K562 (cell line): ENCODE measurements around the gene TTLL12. TPM values are rescaled to one million over a fixed set of nuclear protein-coding genes. Genes with fewer than 3 reads are reported as not detected.

Source experiments
- BMI1 ChIP-seq: fragments of 150-350 bp; IDR thresholded peaks from 2 replicates; pipeline ENCODE4 v1.6.1; 2014; ENCODE audit warnings: low read length
- HNRNPLL ChIP-seq: fragments of 200-400 bp; formaldehyde crosslinking; IDR thresholded peaks from 2 replicates; pipeline ENCODE4 v1.6.1; 2017; ENCODE audit warnings: low read length, low read depth, mild to moderate bottlenecking; ENCODE audit not compliant: poor library complexity, severe bottlenecking
- ILK ChIP-seq: fragments of 450-650 bp; IDR thresholded peaks from 2 replicates; pipeline ENCODE4 v1.6.1; 2016; ENCODE audit warnings: missing genetic modification characterization, low read depth, mild to moderate bottlenecking, missing compliant biosample characterization, moderate library complexity, borderline replicate concordance
- LARP7 ChIP-seq: fragments of 450-650 bp; IDR thresholded peaks from 2 replicates; pipeline ENCODE4 v1.6.1; 2016
- PCBP2 ChIP-seq: fragments of 200-400 bp; formaldehyde crosslinking; IDR thresholded peaks from 2 replicates; pipeline ENCODE4 v1.6.1; 2018; ENCODE audit warnings: low read length, low read depth, mild to moderate bottlenecking, moderate library complexity; ENCODE audit not compliant: poor library complexity, severe bottlenecking
- RBM25 ChIP-seq: fragments of 200-400 bp; formaldehyde crosslinking; IDR thresholded peaks from 2 replicates; pipeline ENCODE4 v1.6.1; 2018; ENCODE audit warnings: low read length, low read depth, moderate library complexity; ENCODE audit not compliant: severe bottlenecking
- ZBTB7A ChIP-seq: IDR thresholded peaks from 2 replicates; pipeline ENCODE4 v1.6.1; 2011; ENCODE audit warnings: low read depth, mild to moderate bottlenecking, low read length, moderate library complexity, borderline replicate concordance; ENCODE audit not compliant: control insufficient read depth
- ZNF699 ChIP-seq: fragments of 250-450 bp; sonication (Bioruptor Pico); IDR thresholded peaks from 2 replicates; pipeline ENCODE4 v1.8.0; 2021; ENCODE audit warnings: mild to moderate bottlenecking, moderate library complexity; ENCODE audit not compliant: insufficient replicate concordance
- ZNF717 ChIP-seq: fragments of 250-450 bp; sonication (Bioruptor Pico); IDR thresholded peaks from 2 replicates; pipeline ENCODE4 v1.5.0; 2021
- polyA plus RNA-seq, 8 experiments: library from polyadenylated mRNA; depleted of rRNA in 4 of 8; stranded (reverse) in 5 of 8; unstranded in 3 of 8; fragments of >200 nt; fragmentation: Nextera tagmentation in 2 of 8; fragmentation: Illumina TruSeq in 1 of 8; extraction: Ambion mirVana in 2 of 8; extraction: Trizol in 1 of 8; gene quantifications; 2 replicates each; pipeline versions ENCODE4 v1.2.1 to v1.2.3, GENCODE V29; 2011 to 2014; ENCODE audit warnings: inconsistent platforms in 1 of 8, missing spikeins in 1 of 8
- total RNA-seq, 7 experiments: library from RNA; depleted of rRNA in 6 of 7; stranded (reverse); fragments of >200 nt in 6 of 7; fragmentation: Illumina TruSeq in 2 of 7; extraction: Trizol in 2 of 7; gene quantifications; 2 replicates each; pipeline versions ENCODE4 v1.2.1 to v1.2.3, GENCODE V29; 2011 to 2021; ENCODE audit warnings: low replicate concordance in 1 of 7
- TF ChIP-seq, protein P1 (sequence below): sonication (generic); formaldehyde crosslinking; IDR thresholded peaks from 2 replicates; pipeline ENCODE4 v1.8.1; 2023; ENCODE audit warnings: mild to moderate bottlenecking, missing genetic modification reagents, moderate library complexity
- TF ChIP-seq, protein P2 (sequence below), 2 experiments: IDR thresholded peaks; 2 replicates each; pipeline ENCODE4 v1.6.1; 2011; ENCODE audit warnings: borderline replicate concordance in 1 of 2, control low read depth in 1 of 2, low read depth in 1 of 2, low read length in 1 of 2, mild to moderate bottlenecking in 1 of 2, mixed read lengths in 1 of 2, moderate library complexity in 1 of 2; ENCODE audit not compliant: insufficient read depth in 1 of 2, insufficient read length in 1 of 2, poor library complexity in 1 of 2, severe bottlenecking in 1 of 2; ENCODE audit errors: extremely low read depth in 1 of 2
- TF ChIP-seq, protein P3 (sequence below), 2 experiments: IDR thresholded peaks; 2 replicates each; pipeline ENCODE4 v1.6.1; 2012; ENCODE audit warnings: improper control_type of control experiment in 2 of 2, low read depth in 2 of 2, low read length in 2 of 2, borderline replicate concordance in 1 of 2
- TF ChIP-seq, protein P4 (sequence below): fragments of 450-650 bp; formaldehyde crosslinking; IDR thresholded peaks from 2 replicates; pipeline ENCODE4 v1.4.0; 2020; ENCODE audit warnings: mild to moderate bottlenecking, moderate library complexity
- TF ChIP-seq, protein P5 (sequence below), 2 experiments: fragments of 200-800 bp in 1 of 2; sonication (Bioruptor generic) in 1 of 2; sonication (generic) in 1 of 2; formaldehyde crosslinking in 1 of 2; IDR thresholded peaks in 1 of 2; conservative IDR thresholded peaks in 1 of 2; 2 replicates each; pipeline versions ENCODE4 v1.5.0 to v1.6.1; 2016 to 2020; ENCODE audit warnings: missing compliant biosample characterization in 1 of 2, missing genetic modification characterization in 1 of 2, missing genetic modification reagents in 1 of 2
- TF ChIP-seq, protein P6 (sequence below): fragments of 250-450 bp; sonication (Bioruptor Pico); IDR thresholded peaks from 2 replicates; pipeline ENCODE4 v1.4.0; 2020

Gene TTLL12
- total and polyA plus RNA-seq, 9 of the 15 experiments (the other 6 are each of a cell fraction or from before 2014, with no cell fraction given) = 1.3 to 128 (median 43.0) TPM

DNA sequence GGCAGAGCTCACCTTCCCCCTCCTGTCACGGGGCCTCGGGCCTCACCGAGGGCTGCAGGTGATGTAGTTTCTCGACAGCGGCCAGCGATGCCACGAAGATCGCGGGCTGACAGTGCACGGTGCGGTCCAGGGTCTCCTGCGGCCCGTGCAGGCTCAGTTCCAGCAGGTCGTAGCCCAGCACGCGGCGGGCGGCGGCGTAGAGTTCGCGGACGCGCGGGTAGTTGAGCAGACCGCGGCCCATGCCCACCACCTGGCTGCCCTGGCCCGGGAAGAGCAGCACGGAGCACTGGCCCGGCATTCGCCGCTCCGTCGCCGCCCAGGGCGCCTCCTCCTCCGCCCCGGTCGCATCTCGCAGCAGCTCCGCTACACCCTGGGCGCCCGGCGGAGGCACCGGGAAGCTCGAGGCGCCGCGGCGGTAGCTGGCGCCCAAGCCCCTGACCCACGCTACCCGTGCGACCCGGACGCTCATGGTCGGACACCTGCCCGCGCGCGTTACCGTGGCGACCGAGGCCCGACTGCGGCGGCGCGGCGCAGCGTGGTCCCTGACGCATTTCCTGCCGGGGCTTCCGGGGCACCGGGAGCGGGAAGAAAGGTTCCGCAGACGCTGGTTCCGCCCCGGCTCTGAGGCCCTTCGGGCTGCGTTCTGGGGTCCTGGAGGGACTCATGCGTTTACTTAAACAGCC, 43.9 kb downstream of the TTLL12 start, which contains the start of gene MCAT (continued):
- TF ChIP-seq, protein P1, sequence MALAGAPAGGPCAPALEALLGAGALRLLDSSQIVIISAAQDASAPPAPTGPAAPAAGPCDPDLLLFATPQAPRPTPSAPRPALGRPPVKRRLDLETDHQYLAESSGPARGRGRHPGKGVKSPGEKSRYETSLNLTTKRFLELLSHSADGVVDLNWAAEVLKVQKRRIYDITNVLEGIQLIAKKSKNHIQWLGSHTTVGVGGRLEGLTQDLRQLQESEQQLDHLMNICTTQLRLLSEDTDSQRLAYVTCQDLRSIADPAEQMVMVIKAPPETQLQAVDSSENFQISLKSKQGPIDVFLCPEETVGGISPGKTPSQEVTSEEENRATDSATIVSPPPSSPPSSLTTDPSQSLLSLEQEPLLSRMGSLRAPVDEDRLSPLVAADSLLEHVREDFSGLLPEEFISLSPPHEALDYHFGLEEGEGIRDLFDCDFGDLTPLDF (CRISPR knock-in tag) = no peak
- TF ChIP-seq ZBTB7A (peak; percentile 29; the same call in 1 of the 2 replicates), HNRNPLL (peak; percentile 38), ZNF699 (no peak), LARP7 (no peak), ZNF717 (no peak), RBM25 (peak; percentile 37), BMI1 (0 out of 2 replicates have a peak, but pooled peaks have one; percentile 38), PCBP2 (no peak), ILK (tag) (no peak)
- TF ChIP-seq, protein P2, sequence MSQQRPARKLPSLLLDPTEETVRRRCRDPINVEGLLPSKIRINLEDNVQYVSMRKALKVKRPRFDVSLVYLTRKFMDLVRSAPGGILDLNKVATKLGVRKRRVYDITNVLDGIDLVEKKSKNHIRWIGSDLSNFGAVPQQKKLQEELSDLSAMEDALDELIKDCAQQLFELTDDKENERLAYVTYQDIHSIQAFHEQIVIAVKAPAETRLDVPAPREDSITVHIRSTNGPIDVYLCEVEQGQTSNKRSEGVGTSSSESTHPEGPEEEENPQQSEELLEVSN (IDR thresholded peaks at IDR 0.05; ENCODE audit: borderline replicate concordance in 1 of 2, extremely low read depth in 1 of 2, insufficient read depth in 1 of 2, insufficient read length in 1 of 2, low read depth in 1 of 2, low read length in 1 of 2, poor library complexity in 1 of 2, severe bottlenecking in 1 of 2) = peak; percentile 63 to 94
- TF ChIP-seq, protein P3, sequence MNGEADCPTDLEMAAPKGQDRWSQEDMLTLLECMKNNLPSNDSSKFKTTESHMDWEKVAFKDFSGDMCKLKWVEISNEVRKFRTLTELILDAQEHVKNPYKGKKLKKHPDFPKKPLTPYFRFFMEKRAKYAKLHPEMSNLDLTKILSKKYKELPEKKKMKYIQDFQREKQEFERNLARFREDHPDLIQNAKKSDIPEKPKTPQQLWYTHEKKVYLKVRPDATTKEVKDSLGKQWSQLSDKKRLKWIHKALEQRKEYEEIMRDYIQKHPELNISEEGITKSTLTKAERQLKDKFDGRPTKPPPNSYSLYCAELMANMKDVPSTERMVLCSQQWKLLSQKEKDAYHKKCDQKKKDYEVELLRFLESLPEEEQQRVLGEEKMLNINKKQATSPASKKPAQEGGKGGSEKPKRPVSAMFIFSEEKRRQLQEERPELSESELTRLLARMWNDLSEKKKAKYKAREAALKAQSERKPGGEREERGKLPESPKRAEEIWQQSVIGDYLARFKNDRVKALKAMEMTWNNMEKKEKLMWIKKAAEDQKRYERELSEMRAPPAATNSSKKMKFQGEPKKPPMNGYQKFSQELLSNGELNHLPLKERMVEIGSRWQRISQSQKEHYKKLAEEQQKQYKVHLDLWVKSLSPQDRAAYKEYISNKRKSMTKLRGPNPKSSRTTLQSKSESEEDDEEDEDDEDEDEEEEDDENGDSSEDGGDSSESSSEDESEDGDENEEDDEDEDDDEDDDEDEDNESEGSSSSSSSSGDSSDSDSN (IDR thresholded peaks at IDR 0.05; ENCODE audit: borderline replicate concordance in 1 of 2, low read depth in 2 of 2, low read length in 2 of 2) = peak; percentile 10 to 79; a peak in 1 of 4 replicates
- TF ChIP-seq, protein P4, sequence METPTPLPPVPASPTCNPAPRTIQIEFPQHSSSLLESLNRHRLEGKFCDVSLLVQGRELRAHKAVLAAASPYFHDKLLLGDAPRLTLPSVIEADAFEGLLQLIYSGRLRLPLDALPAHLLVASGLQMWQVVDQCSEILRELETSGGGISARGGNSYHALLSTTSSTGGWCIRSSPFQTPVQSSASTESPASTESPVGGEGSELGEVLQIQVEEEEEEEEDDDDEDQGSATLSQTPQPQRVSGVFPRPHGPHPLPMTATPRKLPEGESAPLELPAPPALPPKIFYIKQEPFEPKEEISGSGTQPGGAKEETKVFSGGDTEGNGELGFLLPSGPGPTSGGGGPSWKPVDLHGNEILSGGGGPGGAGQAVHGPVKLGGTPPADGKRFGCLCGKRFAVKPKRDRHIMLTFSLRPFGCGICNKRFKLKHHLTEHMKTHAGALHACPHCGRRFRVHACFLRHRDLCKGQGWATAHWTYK (CRISPR knock-in tag) = peak; percentile 47; the same call in 1 of the 2 replicates
- TF ChIP-seq, protein P5, sequence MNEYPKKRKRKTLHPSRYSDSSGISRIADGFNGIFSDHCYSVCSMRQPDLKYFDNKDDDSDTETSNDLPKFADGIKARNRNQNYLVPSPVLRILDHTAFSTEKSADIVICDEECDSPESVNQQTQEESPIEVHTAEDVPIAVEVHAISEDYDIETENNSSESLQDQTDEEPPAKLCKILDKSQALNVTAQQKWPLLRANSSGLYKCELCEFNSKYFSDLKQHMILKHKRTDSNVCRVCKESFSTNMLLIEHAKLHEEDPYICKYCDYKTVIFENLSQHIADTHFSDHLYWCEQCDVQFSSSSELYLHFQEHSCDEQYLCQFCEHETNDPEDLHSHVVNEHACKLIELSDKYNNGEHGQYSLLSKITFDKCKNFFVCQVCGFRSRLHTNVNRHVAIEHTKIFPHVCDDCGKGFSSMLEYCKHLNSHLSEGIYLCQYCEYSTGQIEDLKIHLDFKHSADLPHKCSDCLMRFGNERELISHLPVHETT (CRISPR knock-in tag; conservative IDR thresholded peaks at IDR 0.05 in 1 of 2, IDR thresholded peaks at IDR 0.05 in 1 of 2) = peak in 1 of 2 experiments; percentile 84; a peak in 2 of 4 replicates
- TF ChIP-seq, protein P6, sequence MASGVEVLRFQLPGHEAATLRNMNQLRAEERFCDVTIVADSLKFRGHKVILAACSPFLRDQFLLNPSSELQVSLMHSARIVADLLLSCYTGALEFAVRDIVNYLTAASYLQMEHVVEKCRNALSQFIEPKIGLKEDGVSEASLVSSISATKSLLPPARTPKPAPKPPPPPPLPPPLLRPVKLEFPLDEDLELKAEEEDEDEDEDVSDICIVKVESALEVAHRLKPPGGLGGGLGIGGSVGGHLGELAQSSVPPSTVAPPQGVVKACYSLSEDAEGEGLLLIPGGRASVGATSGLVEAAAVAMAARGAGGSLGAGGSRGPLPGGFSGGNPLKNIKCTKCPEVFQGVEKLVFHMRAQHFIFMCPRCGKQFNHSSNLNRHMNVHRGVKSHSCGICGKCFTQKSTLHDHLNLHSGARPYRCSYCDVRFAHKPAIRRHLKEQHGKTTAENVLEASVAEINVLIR = peak; percentile 60
